IMR-90 (cell line): Measurements from ENCODE around the gene RBBP8NL. TPM values are rescaled to one million over a fixed set of nuclear protein-coding genes. Genes with fewer than 3 reads are reported as not detected.

Experiments
- ATAC-seq: fragments of 200-7000 bp; cut with Tn5 transposase; 2 replicates; pipeline ENCODE4 v1.9.1; 2020; ENCODE audit warnings: low read depth, mild to moderate bottlenecking, moderate library complexity
- BruUV-seq: library from RNA; stranded (reverse); fragments of 400-500 nt; replicated peaks from 2 replicates; lab custom pipeline; 2021; lab: Mats Ljungman, UMichigan
- CTCF ChIA-PET: fragments of 300-600 bp; formaldehyde crosslinking; extraction: SDS; loops from one replicate; lab custom pipeline; 2021; ENCODE audit warnings: antibody characterized with exemption; lab: Yijun Ruan, JAX
- POLR2A ChIA-PET: fragments of 300-600 bp; sonication (Branson Sonifier 250); formaldehyde crosslinking; loops from one replicate; lab custom pipeline; 2022; ENCODE audit warnings: antibody characterized with exemption; ENCODE audit not compliant: unreplicated experiment; lab: Charles Lee
- DNase-seq: peaks from one replicate; pipeline ENCODE4 v3.0.0; 2013
- H2AFZ ChIP-seq: replicated peaks from 2 replicates; pipeline ENCODE3; 2013; ENCODE audit warnings: low read length, mild to moderate bottlenecking; ENCODE audit not compliant: poor library complexity
- H2AK5ac ChIP-seq: 2 replicates; pipeline ENCODE4 v1.6.1; 2013; ENCODE audit warnings: low read depth, low read length, inconsistent platforms
- H2AK9ac ChIP-seq: replicated peaks from 2 replicates; pipeline ENCODE3; 2013; ENCODE audit warnings: mild to moderate bottlenecking, low read depth, low read length, moderate library complexity; ENCODE audit not compliant: poor library complexity
- H2BK120ac ChIP-seq: 2 replicates; pipeline ENCODE4 v1.6.1; 2013; ENCODE audit warnings: low read depth, low read length, inconsistent platforms
- H2BK15ac ChIP-seq: 3 replicates; pipeline ENCODE4 v1.6.1; 2013; ENCODE audit warnings: low read depth, low read length, inconsistent platforms
- H2BK20ac ChIP-seq: 2 replicates; pipeline ENCODE4 v1.6.1; 2013; ENCODE audit warnings: low read depth, mild to moderate bottlenecking, inconsistent platforms, low read length, moderate library complexity
- H2BK5ac ChIP-seq: 2 replicates; pipeline ENCODE4 v1.6.1; 2013; ENCODE audit warnings: mild to moderate bottlenecking, low read depth, low read length, inconsistent platforms; ENCODE audit not compliant: poor library complexity, severe bottlenecking
- H3K14ac ChIP-seq: replicated peaks from 2 replicates; pipeline ENCODE4 v1.6.1; 2013; ENCODE audit warnings: low read depth, low read length, inconsistent platforms
- H3K18ac ChIP-seq: 2 replicates; pipeline ENCODE4 v1.6.1; 2013; ENCODE audit warnings: low read depth, low read length, control low read depth
- H3K23ac ChIP-seq: 2 replicates; pipeline ENCODE4 v1.6.1; 2013; ENCODE audit warnings: low read depth, low read length, inconsistent platforms
- H3K27ac ChIP-seq: 2 replicates; pipeline ENCODE4 v1.5.1; 2013; ENCODE audit warnings: mild to moderate bottlenecking, control low read depth, low read length; ENCODE audit not compliant: insufficient read depth
- H3K27me3 ChIP-seq: 2 replicates; pipeline ENCODE4 v1.6.1; 2013; ENCODE audit warnings: low read length; ENCODE audit not compliant: control insufficient read depth, insufficient read depth
- H3K36me3 ChIP-seq: 2 replicates; pipeline ENCODE4 v1.6.1; 2013; ENCODE audit warnings: low read length, mixed read lengths; ENCODE audit not compliant: control insufficient read depth, insufficient read depth
- H3K4ac ChIP-seq: 2 replicates; pipeline ENCODE4 v1.6.1; 2013; ENCODE audit warnings: low read depth, low read length, inconsistent platforms
- H3K4me1 ChIP-seq: 2 replicates; pipeline ENCODE4 v1.6.1; 2013; ENCODE audit warnings: low read length, mixed read lengths; ENCODE audit not compliant: control insufficient read depth, insufficient read depth
- H3K4me2 ChIP-seq: 2 replicates; pipeline ENCODE4 v1.6.1; 2013; ENCODE audit warnings: low read depth, mild to moderate bottlenecking, control low read depth, low read length, moderate library complexity
- H3K4me3 ChIP-seq: 2 replicates; pipeline ENCODE4 v1.5.1; 2013; ENCODE audit warnings: low read depth, mild to moderate bottlenecking, control low read depth, low read length, moderate library complexity; ENCODE audit not compliant: insufficient read depth
- H3K56ac ChIP-seq: 2 replicates; pipeline ENCODE4 v1.6.1; 2013; ENCODE audit warnings: low read length, inconsistent platforms; ENCODE audit not compliant: insufficient read depth; ENCODE audit errors: extremely low read depth
- H3K79me1 ChIP-seq, 2 experiments: 2 replicates each; pipeline ENCODE4 v1.6.1; 2013; ENCODE audit warnings: low read length in 2 of 2, inconsistent platforms in 1 of 2, low read depth in 1 of 2
- H3K9ac ChIP-seq: 2 replicates; pipeline ENCODE4 v1.6.1; 2013; ENCODE audit warnings: low read depth, low read length, control low read depth
- H3K9me1 ChIP-seq: 2 replicates; pipeline ENCODE4 v1.6.1; 2013; ENCODE audit warnings: low read length, inconsistent platforms; ENCODE audit not compliant: insufficient read depth
- H3K9me3 ChIP-seq: 2 replicates; pipeline ENCODE4 v1.6.1; 2013; ENCODE audit warnings: low read length; ENCODE audit not compliant: control insufficient read depth, insufficient read depth
- H4K20me1 ChIP-seq: 2 replicates; pipeline ENCODE4 v1.6.1; 2013; ENCODE audit warnings: low read length, inconsistent platforms; ENCODE audit not compliant: insufficient read depth
- H4K5ac ChIP-seq: 2 replicates; pipeline ENCODE4 v1.6.1; 2013; ENCODE audit warnings: mild to moderate bottlenecking, low read depth, low read length, control low read depth
- H4K8ac ChIP-seq, 2 experiments: 2 replicates each; pipeline ENCODE4 v1.6.1; 2013; ENCODE audit warnings: low read depth in 2 of 2, low read length in 2 of 2, control low read depth in 1 of 2, inconsistent platforms in 1 of 2
- H4K91ac ChIP-seq: 2 replicates; pipeline ENCODE4 v1.6.1; 2013; ENCODE audit warnings: low read depth, low read length, inconsistent platforms; ENCODE audit not compliant: insufficient read depth
- CHD1 ChIP-seq: IDR thresholded peaks from 2 replicates; pipeline ENCODE4 v1.6.1; 2012; ENCODE audit warnings: low read depth, low read length, improper control_type of control experiment
- MAZ ChIP-seq: IDR thresholded peaks from 2 replicates; pipeline ENCODE4 v1.6.1; 2012; ENCODE audit warnings: low read depth, mild to moderate bottlenecking, low read length, improper control_type of control experiment, moderate library complexity, borderline replicate concordance
- MXI1 ChIP-seq: IDR thresholded peaks from 2 replicates; pipeline ENCODE4 v1.6.1; 2012; ENCODE audit warnings: low read depth, mild to moderate bottlenecking, low read length, moderate library complexity, borderline replicate concordance
- NFE2L2 ChIP-seq: fragments of 150-350 bp; IDR thresholded peaks from 2 replicates; pipeline ENCODE4 v1.6.1; 2016; ENCODE audit warnings: low read depth, mild to moderate bottlenecking, low read length
- POLR2A ChIP-seq: IDR thresholded peaks from 2 replicates; pipeline ENCODE4 v1.6.1; 2012; ENCODE audit warnings: mild to moderate bottlenecking, low read depth, low read length
- RAD21 ChIP-seq: IDR thresholded peaks from 2 replicates; pipeline ENCODE4 v1.6.1; 2012; ENCODE audit warnings: low read length, improper control_type of control experiment
- RFX5 ChIP-seq: IDR thresholded peaks from 2 replicates; pipeline ENCODE4 v1.8.0; 2012; ENCODE audit warnings: low read depth, mild to moderate bottlenecking, low read length, moderate library complexity
- SMC3 ChIP-seq: fragments of 150-350 bp; IDR thresholded peaks from 2 replicates; pipeline ENCODE4 v1.6.1; 2016; ENCODE audit warnings: low read depth, mild to moderate bottlenecking, antibody characterized with exemption, low read length, moderate library complexity
- WGBS, 2 experiments: methylation state at CpG; one replicate each; pipeline versions ENCODE4 v1.1.5 to v1.1.7; 2013; ENCODE audit warnings: missing lambda C conversion rate in 2 of 2; ENCODE audit not compliant: insufficient read length in 1 of 2; ENCODE audit errors: extremely low coverage in 2 of 2; 5-methylcytosine and 5-hydroxymethylcytosine counted together
- dilution Hi-C: fragments of 300-500 bp; cut with HindIII; formaldehyde crosslinking; loops from one replicate; pipeline ENCODE4 v1.14.3; 2018; ENCODE audit warnings: low sequenced_read_pairs; ENCODE audit not compliant: unreplicated experiment
- in situ Hi-C: fragments of 300-500 bp; cut with MboI; formaldehyde crosslinking; loops from 3 replicates; pipeline ENCODE4 v1.14.3; 2019; ENCODE audit warnings: low sequenced_read_pairs, inconsistent platforms, mixed read lengths
- intact Hi-C: fragments of 100-400 bp; cut with micrococcal nuclease; formaldehyde crosslinking; loops from 2 replicates; pipeline ENCODE4 v1.10.0; 2022
- polyA plus RNA-seq, 3 experiments: library from polyadenylated mRNA; depleted of rRNA; stranded (reverse); fragments of >200 nt; gene quantifications; 2 replicates each; pipeline ENCODE4 v1.2.3, GENCODE V29; 2012; ENCODE audit warnings: low replicate concordance in 1 of 3
- total RNA-seq: library from RNA; depleted of rRNA; stranded (reverse); fragments of >200 nt; gene quantifications from 2 replicates; pipeline ENCODE4 v1.2.3, GENCODE V29; 2012
- TF ChIP-seq, protein P1 (sequence below): fragments of 150-350 bp; IDR thresholded peaks from 2 replicates; pipeline ENCODE4 v1.6.1; 2017; ENCODE audit warnings: mild to moderate bottlenecking, antibody characterized with exemption, low read length, low read depth
- TF ChIP-seq, protein P2 (sequence below): fragments of 150-350 bp; IDR thresholded peaks from 2 replicates; pipeline ENCODE4 v1.6.1; 2016; ENCODE audit warnings: low read depth, mild to moderate bottlenecking, low read length, moderate library complexity, borderline replicate concordance

Gene RBBP8NL
- total and polyA plus RNA-seq, 2 of the 4 experiments (the other 2 are of a cell fraction) = not detected

DNA sequence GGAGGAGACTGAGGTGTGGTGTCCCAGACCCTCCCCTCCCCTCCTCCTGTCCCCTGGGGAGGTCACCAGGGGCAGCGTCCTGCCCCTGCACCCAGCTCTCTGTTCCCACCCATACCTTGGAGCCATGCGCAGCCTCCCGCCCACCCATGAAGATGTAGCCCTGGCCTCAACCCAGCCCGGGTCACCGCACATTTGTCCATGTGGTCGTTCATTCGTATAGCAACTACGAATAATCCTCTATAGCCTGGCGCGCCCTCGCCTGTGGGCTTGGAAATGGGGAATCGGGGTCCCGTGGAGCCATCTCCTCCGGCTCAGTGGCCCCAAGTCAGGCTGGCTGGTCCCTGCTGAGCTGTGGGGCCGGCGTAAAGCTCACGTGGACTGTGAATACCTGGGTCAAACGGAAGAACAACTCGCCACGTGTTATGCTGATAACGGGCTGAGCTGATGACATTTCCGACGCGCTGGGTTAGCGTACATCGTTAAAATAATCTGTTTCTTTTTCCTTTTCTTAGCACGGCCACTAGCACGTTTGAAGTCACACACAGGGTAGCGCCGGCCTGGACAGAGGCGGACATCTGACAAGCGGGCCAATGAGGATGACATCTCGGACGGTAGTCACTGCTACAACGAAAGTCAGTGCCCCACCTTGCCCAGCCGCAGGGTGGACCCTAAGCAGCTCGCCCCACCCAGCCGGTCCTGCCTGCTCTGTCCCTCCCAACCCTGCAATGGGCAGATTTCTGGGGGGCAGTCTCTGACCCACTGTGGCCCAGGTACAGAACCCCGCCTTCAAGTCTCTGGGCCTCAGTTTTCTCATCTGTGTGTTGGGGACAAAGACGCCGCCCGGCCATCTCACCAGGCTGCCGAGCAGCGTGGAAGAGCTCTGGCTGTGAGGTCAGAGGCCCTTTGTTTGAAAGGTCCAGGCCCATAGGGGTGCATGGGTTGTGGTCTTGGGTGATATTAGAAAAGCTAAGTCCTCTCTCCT, 19.8 kb upstream of the RBBP8NL start:
- Histone ChIP-seq H3K9me1 (no peaks in the 10 kb centered on the region), H3K79me1 (no peaks in the 10 kb centered on the region), H4K20me1 (no peaks in the 10 kb centered on the region), H2AK5ac (no peak overlapping the region), H4K91ac (no peak overlapping the region), H3K14ac (no peak overlapping the region), H3K4ac (no peak overlapping the region), H3K27ac (no peak overlapping the region), H3K36me3 (no peaks in the 10 kb centered on the region), H2BK5ac (no peak overlapping the region), H2AK9ac (no peak overlapping the region), H2BK20ac (no peak overlapping the region), H3K4me2 (no peak overlapping the region), H3K56ac (no peak overlapping the region), H4K5ac (no peak overlapping the region), H3K27me3 (peaks cover 23% of the 10 kb centered on the region; the same call in 1 of the 2 replicates), H3K9me3 (peaks cover 2% of the 10 kb centered on the region; the same call in 1 of the 2 replicates), H2BK15ac (no peak overlapping the region), H3K4me3 (no peak overlapping the region), H3K9ac (no peak overlapping the region), H3K4me1 (no peaks in the 10 kb centered on the region), H2BK120ac (no peak overlapping the region), H3K23ac (no peak overlapping the region), H2AFZ (no peak overlapping the region), H3K18ac (no peak overlapping the region), H4K8ac (no peak overlapping the region)
- BruUV-seq = no TSS peak
- 81% methylated on average over 29 of the region's 44 CpGs; no CpG with 5 or more reads in 1 of the 2 experiments for WGBS, 2 experiments
- intact Hi-C loops (no loop called here), in situ Hi-C loops (no loop called here), dilution Hi-C loops (no loop called here)
- CTCF ChIA-PET = no interaction called here
- TF ChIP-seq, protein P1, sequence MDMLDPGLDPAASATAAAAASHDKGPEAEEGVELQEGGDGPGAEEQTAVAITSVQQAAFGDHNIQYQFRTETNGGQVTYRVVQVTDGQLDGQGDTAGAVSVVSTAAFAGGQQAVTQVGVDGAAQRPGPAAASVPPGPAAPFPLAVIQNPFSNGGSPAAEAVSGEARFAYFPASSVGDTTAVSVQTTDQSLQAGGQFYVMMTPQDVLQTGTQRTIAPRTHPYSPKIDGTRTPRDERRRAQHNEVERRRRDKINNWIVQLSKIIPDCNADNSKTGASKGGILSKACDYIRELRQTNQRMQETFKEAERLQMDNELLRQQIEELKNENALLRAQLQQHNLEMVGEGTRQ = no peak
- TF ChIP-seq POLR2A (no peak), RFX5 (no peak), NFE2L2 (no peak), CHD1 (no peak), SMC3 (no peak), RAD21 (no peak), MAZ (no peak), MXI1 (no peak)
- TF ChIP-seq, protein P2, sequence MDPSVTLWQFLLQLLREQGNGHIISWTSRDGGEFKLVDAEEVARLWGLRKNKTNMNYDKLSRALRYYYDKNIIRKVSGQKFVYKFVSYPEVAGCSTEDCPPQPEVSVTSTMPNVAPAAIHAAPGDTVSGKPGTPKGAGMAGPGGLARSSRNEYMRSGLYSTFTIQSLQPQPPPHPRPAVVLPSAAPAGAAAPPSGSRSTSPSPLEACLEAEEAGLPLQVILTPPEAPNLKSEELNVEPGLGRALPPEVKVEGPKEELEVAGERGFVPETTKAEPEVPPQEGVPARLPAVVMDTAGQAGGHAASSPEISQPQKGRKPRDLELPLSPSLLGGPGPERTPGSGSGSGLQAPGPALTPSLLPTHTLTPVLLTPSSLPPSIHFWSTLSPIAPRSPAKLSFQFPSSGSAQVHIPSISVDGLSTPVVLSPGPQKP = no peak
- POLR2A ChIA-PET = no interaction called here
- ATAC-seq = no peak
- DNase-seq = no peak
